Limb (tissue), 2 donors: ENCODE measurements around the gene LANCL2.
"Not testable (repeated sequence)": the region's sequence is repeated elsewhere in the genome, so short reads cannot be mapped to it uniquely, and the experiment has no call there.

Experiments
- DNase-seq, 2 donors: peaks; one replicate each; pipeline ENCODE4 v3.0.0-alpha.2; 2016; ENCODE audit errors: extremely low spot score in 2 of 2

Gene LANCL2, protein sequence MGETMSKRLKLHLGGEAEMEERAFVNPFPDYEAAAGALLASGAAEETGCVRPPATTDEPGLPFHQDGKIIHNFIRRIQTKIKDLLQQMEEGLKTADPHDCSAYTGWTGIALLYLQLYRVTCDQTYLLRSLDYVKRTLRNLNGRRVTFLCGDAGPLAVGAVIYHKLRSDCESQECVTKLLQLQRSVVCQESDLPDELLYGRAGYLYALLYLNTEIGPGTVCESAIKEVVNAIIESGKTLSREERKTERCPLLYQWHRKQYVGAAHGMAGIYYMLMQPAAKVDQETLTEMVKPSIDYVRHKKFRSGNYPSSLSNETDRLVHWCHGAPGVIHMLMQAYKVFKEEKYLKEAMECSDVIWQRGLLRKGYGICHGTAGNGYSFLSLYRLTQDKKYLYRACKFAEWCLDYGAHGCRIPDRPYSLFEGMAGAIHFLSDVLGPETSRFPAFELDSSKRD

DNA sequence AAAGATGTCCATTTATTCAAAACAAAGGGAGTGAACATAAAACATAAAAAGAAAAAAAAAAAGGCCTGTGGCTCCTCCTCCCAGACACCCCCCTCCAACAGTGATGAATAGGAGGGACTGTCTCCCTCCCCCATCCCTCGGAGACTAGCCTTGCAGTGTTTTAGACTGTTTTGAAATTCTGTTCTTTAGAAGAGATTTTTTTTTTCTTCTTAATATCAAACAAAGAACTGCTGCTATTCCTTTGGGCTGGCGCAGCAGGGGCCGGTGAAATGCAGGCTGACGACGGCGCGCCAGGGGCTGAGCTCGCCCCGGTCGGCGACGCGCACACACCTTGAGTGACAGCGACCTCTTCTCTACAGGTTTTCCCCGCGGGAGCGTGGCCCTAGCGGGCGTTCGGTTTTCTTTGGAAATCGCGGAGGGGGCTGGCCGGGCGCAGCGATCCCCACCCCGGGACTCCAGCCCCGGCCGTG is at the start of gene LANCL2:
Gene LANCL2, plus strand, starts transcription at position 133 of the 470 bp plus-strand sequence. CDS start 689 bp downstream, outside the sequence.
- DNase-seq = peak in 1 of 2 donors; percentile 52

DNA sequence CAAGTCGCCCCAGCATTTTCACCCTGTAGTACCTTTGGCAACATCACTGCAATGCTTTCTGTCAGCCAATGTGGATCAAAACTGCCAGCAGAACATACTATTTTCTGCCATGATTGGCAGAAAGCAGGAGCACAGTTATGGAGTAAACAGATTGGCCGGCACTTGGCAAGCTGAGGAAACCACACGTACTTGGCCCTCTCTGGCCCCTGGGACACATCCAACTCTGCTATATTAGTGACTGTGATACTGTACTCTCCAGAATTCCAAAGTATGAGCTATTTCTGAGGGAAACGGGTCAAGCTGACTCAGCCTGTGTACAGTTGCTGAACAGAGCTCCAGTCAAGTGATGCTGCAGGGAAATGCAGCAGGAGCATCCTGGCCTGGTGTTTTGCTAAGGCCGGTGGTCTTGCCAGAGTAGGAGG is 39.8 kb upstream of the LANCL2 start:
- DNase-seq = peak in 1 of 2 donors; percentile 67

DNA sequence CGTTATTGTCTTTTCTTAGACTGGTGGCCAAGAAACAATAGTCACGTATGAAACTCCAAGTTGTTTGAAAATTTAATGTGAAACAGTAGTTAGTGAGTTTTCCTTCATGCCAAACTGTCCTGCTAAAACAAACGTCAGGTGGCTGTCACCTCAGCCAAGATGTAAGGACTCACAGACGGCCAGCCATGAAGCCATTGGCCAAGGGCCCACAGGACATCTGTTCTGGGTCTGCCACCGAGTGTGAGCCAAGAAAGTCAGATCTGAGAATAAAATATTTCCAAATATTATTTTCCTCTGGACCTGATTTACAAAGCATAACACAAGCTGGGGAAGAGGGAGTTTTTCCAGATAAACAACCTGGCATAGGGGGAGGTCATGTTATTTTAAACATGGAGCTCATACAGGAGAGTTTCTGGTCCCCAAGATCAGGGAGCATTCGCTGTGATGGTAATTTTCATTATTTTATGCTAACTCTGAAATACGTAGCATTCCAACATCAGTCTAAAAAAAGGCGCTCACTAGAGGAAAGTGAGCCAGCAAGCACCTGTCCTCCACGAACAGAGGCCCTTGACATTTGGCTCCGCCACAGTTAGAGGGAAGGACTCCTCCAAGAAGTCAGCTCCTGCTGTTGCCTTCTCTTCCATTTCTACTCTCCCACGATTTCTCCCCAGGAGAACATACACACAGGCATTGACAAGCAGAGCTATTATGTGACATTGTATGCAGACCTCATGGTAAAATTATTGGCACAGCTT is 38.9 kb upstream of the LANCL2 start:
- DNase-seq = peak in 1 of 2 donors; percentile 13

DNA sequence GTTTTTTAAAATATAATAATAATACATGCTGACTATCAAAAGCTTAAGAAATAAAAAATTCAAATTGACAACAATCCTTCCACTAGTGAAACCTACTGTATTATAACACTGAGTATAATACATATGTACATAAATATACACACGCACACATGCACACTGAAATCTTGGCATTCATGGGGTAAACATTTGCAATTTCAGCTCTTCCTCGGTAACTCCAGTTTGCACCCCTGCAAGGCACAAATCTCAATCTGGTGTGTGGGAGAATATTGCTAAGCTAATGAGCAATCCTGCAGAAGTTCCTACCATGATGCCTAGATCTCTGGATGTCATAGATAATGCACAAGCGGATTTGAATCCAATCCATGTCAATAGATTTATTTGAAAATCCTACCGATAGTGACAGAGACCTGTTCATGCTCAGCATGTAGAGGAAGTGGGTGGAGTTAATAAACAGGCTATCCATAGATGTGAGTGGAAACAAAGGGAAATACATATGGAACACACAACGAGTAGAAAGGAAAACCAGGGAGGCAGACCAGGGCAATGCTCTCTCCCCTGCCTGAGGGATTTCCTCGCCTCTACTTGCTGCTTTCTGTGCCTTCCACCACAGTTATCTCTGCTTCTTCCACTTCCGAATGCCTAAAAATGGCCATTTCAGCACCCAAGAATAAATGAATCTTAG is 38.1 kb upstream of the LANCL2 start:
- DNase-seq = no peak

DNA sequence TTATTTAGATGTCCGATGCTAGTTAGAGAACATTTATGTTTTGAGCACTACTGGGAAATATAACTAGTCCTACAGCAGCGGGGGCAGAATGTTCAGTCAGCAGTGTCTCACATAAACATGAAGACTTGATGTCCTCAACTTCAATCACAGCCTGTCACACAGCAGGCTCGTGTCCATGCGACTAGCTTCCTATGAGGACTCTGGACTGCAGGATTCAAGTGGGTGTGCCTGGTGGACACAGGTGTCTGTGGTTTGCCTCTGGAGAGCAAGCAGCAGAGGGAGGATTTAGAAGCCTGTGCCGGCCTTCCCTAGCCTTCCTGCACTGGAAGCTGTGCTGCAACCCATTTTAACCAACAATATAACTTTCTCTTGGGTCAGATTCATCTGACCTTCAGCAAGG is 30.0 kb upstream of the LANCL2 start:
- DNase-seq = no peak

DNA sequence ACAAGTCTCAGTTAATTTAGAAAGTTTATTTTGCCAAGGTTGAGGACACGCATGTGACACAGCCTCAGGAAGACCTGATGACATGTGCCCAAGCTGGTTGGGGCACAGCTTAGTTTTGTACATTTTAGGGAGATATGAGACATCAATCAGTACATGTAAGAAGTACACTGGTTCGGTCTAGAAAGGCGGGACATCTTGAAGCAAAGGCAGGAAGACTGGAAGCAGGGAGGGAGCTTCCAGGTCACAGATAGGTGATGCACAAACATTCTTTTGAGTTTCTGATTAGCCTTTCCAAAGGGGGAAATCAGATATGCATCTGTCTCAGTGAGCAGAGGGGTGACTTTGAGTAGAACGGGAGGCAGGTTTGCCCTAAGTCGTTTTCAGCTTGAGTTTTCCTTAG is 29.4 kb upstream of the LANCL2 start:
- DNase-seq = no peak

DNA sequence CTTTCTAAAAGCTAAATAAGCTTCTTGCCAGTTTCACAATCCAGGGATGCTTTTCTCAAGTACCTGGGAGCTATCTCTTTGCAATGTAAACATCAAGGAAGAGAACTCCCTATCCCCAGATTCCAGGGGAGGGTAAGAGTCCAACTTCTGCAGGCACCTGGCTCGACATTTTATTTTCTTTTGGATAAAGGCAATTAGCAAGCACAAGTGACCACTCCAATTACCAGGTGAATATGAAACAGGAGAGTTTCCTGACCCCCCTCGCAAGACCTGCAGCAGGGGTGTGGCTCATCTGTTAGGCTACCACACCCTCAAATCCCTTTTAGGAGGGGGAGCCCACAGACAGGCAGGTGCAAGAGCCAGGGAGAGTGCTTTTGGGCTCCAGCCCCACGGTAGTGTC is 28.6 kb upstream of the LANCL2 start:
- no peak for DNase-seq

DNA sequence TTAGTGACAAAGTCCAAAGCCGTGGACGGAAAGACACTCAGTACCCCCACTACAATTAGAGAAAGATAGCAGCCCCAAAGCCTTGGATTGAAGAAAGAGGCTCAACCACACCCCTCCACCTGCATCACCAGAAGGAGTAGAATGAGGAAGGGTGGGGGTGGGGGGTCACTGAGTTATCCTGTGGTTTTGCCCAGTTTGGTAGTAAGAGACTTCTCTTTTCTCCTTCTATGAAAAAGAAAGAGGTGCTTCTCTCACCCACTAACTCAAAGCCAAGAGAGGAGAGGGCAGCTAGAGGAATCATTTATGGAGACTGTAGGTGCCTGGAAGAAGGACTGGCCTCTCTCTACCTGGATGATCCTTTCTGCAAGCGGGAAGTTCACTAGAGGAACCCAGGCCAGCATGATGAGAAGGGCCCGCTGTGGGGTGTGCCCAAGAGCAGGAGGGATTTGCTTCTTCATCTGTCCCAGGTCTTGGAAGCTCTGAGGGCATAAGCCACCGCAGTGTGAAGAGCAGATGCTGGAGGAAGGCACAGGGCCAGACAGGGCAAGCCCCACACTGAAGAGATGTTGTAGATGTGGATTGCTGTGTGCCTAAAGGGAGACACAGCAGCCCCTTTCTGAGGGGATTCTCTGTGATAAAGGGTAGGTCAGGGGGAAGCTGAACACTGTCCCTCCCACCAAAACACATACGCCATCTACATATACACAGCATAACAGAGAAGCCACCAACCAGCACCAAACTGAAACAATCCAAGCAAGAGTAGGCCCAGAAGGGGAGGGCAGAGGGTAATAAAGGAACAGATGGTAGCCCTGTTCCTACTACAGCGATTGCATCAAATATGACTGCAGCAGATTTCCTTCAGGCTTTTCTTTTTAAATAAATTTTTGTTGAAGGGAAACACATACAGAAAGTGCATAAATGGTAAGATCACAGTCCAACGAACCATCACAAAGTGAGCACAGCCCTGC is 25.8 kb upstream of the LANCL2 start:
- no peak for DNase-seq

DNA sequence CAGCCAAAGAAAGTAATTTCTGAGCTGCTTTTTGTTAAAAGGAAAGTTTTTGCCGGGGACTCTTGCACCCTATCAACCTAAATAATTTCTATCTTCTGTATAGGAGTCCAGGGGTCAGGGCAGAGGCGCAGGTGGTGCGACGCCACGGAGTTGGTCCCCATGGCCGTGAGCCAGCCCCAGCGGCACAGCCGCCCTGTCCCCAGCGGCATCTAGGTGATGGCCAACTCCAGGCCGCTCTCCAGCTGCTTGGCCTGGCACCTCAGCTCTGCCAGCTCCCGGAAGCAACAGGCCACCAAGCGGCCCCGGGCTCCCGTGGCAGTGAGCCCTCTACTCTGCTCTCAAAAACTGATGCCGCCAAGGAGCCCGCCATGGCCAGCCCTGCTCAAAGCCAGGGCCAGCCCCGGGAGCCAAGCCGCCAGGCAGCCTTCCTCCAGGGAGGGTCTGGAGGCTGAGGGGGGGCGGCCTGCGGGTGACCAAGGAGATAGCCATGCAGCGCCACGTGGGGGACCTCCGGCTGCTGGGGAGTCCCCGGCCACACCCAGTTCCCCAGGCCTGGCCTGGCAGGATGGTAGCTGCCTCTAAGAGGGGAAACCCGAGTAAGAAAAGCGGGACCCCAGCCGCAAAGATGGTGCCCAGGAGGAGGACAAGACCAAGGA is 22.8 kb upstream of the LANCL2 start:
- no peak for DNase-seq

DNA sequence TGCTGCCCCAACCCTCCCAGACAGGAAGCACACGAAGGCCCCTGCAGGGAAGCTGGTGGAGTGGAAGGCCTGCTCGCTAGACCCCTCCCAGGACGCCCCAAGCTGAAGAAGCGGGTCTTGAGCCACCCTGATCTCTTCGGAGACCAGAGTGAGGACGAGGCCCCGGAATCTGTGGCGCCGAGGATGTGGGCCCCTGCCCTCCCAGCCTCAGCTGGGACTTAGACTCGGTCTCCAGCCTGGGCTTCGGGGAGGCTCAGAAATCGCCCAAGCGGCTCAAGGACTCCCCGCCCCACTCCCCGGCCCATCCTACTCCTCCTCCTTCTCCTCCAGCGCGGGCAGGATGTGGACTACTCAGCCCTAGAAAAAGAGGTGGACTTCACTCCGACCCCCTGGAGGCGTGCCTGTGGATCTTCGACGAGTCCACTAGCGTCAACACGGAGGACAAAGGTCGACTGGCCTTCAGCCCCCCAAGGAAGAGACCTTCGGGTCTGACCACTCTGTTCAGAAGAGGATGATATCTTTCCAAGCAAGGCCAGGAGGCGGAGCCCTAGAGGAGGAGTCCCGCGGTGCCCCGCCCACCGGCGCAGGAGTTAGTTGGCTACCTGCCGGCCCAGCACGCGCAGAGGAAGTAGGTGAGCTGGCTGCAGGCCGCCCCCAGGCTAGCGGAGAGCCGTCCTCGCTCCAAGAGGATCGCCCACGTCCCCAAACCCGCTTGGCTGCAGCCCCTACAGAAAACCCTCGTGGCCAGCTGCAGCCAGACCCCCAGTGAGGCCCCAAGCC is 21.9 kb upstream of the LANCL2 start:
- no peak for DNase-seq

DNA sequence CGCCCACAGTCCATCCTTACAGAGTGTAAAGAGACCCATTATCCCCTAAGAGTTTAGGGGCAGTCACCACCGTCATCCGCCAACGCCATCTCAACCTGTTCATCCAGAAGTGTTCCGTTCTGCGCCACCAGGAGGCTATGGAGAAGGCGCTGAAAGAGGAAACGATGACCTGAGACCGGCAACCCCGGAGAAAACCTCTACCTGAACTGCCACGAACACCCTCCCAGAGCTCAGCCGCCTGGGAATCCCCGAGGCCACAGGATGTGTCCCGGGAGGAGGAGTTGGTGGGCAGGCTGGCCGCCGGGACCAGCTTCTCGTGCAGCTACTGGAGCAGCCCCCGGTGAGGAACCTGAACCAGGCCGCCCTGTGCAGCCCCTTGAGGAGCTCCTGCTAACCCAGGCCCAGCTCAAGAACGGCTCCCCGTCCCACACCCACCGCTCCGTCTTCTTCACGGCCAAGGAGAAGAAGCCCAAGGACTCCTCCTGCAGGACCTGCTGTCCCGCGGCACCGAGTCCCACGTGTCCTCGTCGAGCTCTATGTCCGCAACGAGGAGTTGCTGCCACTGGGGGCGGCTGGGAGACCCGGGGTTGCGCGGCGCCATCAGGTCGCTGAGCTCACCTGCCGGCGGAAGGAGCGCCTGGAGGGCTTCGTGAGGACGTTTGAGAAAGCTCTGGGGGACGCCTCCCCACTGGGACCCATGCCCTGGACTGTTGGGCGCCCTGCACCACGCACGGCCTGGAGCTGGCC is 21.1 kb upstream of the LANCL2 start:
- no peak for DNase-seq

DNA sequence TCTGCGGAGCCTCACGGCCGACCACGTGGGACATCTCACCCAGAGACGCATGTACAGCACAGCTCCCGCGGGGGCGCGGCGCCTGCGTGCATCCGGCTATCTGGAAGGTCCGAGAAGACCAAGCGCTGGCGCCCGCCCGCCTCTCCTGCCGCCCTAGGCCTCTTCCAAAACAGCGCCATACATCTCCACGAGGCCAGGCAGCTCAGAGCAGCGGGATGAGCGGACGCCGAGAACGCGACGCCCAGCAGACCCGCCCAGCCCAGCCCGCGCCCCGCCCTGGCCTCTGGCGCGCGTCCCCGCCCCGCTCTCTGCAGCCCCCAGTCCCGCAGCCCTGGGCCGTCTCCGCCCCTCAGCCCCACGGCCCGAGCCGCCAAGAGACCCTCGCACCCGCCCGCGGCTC is 20.3 kb upstream of the LANCL2 start:
- DNase-seq = no peak

DNA sequence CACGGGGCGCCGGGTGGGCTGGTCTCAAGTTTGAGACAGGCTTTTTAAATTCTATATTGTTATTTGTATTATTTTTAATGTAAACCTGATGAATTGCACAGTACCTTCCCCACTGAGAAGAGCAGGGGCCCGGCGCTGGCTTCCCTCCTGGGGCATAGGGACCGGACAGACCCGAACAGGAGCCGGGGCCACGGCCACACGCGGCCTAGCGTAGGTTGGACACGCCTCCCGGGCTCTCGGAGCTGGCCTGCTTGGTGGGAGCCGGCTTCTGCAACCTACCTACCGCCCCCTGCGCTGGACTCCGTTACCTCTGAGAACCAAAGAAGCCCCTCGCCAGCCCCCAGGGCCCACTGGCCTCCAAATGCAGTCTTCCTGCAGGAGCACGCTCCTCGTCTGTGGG is 19.8 kb upstream of the LANCL2 start:
- DNase-seq = no peak

DNA sequence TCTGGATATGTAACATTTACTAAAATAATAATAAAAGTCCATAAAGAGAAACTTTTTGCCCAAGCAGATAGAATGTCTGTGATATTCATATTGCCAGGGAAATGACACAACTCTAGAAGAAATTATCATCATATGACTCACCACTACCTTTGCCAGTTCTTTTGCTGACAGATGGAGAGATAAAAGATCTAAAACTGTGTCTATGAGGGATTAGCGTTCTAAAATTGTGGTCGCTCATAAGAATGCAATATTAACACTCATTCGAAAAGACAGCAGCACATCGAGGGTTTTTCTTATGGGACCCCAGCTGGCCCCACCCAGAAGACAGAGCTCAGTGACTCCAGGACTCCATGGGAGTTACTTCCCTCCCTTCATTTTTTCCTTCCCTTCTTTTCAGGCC is 16.6 kb upstream of the LANCL2 start:
- DNase-seq = no peak

DNA sequence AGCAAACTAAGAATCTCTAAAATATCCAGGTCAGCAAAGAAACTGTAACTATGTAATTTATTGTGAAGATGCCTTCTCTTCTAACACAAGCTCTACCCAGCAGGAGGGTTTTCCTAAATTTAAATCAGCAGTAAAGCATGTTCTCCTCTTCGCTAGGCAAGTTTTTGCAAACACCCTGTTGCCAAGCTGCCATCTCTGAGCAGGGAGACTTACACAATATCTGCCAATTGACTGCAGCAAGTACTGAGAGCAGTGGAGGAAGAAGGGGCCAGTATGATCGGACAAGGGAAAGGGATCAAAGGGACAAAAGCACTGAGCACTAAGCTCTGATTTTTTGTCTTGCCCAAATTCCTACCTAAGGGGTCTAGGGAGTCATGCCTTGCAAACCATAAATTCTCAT is 16.0 kb upstream of the LANCL2 start:
- DNase-seq = no peak

DNA sequence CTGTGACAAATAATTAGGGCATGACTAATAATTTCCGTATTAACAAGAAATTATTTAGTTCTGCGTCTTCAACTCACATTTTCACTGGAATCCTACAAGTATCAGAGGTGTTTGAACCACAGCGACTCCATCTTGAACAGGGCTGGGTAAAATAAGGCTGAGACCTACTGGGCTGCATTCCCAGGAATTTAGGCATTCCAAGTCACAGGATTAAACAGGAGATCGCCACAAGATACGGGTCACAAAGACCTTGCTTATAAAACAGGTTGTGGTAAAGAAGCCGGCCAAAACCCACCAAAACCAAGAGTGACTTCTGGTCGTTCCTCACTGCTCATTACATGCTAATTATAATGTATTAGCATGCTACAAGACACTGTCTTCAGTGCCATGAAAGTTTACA is 14.9 kb upstream of the LANCL2 start:
- DNase-seq = no peak

DNA sequence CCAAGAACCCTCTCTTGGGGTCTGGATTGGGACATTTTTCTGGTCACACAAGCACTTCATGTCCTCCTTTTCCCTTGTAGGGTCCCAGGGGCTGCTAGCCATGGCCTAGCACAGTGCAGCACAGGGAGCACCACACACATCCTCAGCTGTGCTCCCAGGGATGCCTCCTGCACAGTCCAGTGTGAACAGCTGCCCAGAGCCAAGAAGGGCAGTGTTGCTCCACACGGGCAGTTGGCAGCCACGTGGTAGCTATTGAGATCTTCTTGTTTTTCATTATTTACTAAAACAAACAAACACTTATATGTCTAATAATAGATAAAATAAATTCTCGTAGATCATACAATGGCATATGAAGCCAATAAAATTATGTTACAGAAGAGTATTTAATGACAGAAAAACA is 13.9 kb upstream of the LANCL2 start:
- no peak for DNase-seq

DNA sequence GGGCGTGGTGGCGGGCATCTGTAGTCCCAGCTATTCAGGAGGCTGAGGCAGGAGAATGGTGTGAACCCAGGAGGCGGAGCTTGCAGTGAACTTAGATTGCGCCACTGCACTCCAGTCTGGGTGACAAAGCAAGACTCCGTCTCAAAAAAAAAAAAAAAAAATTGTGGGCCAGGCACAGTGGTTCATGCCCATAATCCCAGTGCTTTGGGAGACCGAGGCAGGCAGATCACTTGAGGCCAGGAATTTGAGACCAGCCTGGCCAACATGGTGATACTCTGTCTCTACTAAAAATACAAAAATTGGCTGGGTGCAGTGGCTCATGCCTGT is 12.2 kb upstream of the LANCL2 start:
- DNase-seq = not testable (repeated sequence)

DNA sequence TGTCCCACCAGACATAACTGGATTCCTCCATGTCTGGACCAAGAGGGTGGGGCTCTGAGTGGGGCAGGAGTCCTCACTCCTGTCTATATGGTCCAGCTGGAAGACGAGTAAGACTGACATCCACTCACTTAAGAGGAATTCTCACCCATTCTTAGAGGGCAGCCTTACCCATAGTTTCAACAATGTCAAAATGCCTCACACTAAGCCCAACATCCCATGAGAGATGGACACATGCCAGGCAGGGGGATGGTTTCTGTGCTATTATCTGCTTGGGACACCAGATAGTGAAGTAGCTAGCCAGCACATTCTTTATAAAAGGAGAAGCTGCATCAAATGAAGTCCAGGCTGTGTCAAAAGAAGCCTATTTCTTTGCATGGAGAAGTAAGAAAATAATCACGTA is 4.7 kb upstream of the LANCL2 start:
- DNase-seq = no peak
